IMR-90 (cell line): ENCODE results near the gene ASPA. TPM values are rescaled to one million over a fixed set of nuclear protein-coding genes. Genes with fewer than 3 reads are reported as not detected.

Experiments
- ATAC-seq: fragments of 200-7000 bp; cut with Tn5 transposase; 2 replicates; pipeline ENCODE4 v1.9.1; 2020; ENCODE audit warnings: low read depth, mild to moderate bottlenecking, moderate library complexity
- BruUV-seq: library from RNA; stranded (reverse); fragments of 400-500 nt; replicated peaks from 2 replicates; lab custom pipeline; 2021; lab: Mats Ljungman, UMichigan
- CTCF ChIA-PET: fragments of 300-600 bp; formaldehyde crosslinking; extraction: SDS; loops from one replicate; lab custom pipeline; 2021; ENCODE audit warnings: antibody characterized with exemption; lab: Yijun Ruan, JAX
- POLR2A ChIA-PET: fragments of 300-600 bp; sonication (Branson Sonifier 250); formaldehyde crosslinking; loops from one replicate; lab custom pipeline; 2022; ENCODE audit warnings: antibody characterized with exemption; ENCODE audit not compliant: unreplicated experiment; lab: Charles Lee
- DNase-seq: peaks from one replicate; pipeline ENCODE4 v3.0.0; 2013
- H2AFZ ChIP-seq: replicated peaks from 2 replicates; pipeline ENCODE3; 2013; ENCODE audit warnings: low read length, mild to moderate bottlenecking; ENCODE audit not compliant: poor library complexity
- H2AK5ac ChIP-seq: 2 replicates; pipeline ENCODE4 v1.6.1; 2013; ENCODE audit warnings: low read depth, low read length, inconsistent platforms
- H2AK9ac ChIP-seq: replicated peaks from 2 replicates; pipeline ENCODE3; 2013; ENCODE audit warnings: mild to moderate bottlenecking, low read depth, low read length, moderate library complexity; ENCODE audit not compliant: poor library complexity
- H2BK120ac ChIP-seq: 2 replicates; pipeline ENCODE4 v1.6.1; 2013; ENCODE audit warnings: low read depth, low read length, inconsistent platforms
- H2BK15ac ChIP-seq: 3 replicates; pipeline ENCODE4 v1.6.1; 2013; ENCODE audit warnings: low read depth, low read length, inconsistent platforms
- H2BK20ac ChIP-seq: 2 replicates; pipeline ENCODE4 v1.6.1; 2013; ENCODE audit warnings: low read depth, mild to moderate bottlenecking, inconsistent platforms, low read length, moderate library complexity
- H2BK5ac ChIP-seq: 2 replicates; pipeline ENCODE4 v1.6.1; 2013; ENCODE audit warnings: mild to moderate bottlenecking, low read depth, low read length, inconsistent platforms; ENCODE audit not compliant: poor library complexity, severe bottlenecking
- H3K14ac ChIP-seq: replicated peaks from 2 replicates; pipeline ENCODE4 v1.6.1; 2013; ENCODE audit warnings: low read depth, low read length, inconsistent platforms
- H3K18ac ChIP-seq: 2 replicates; pipeline ENCODE4 v1.6.1; 2013; ENCODE audit warnings: low read depth, low read length, control low read depth
- H3K23ac ChIP-seq: 2 replicates; pipeline ENCODE4 v1.6.1; 2013; ENCODE audit warnings: low read depth, low read length, inconsistent platforms
- H3K27ac ChIP-seq: 2 replicates; pipeline ENCODE4 v1.5.1; 2013; ENCODE audit warnings: mild to moderate bottlenecking, control low read depth, low read length; ENCODE audit not compliant: insufficient read depth
- H3K27me3 ChIP-seq: 2 replicates; pipeline ENCODE4 v1.6.1; 2013; ENCODE audit warnings: low read length; ENCODE audit not compliant: control insufficient read depth, insufficient read depth
- H3K36me3 ChIP-seq: 2 replicates; pipeline ENCODE4 v1.6.1; 2013; ENCODE audit warnings: low read length, mixed read lengths; ENCODE audit not compliant: control insufficient read depth, insufficient read depth
- H3K4ac ChIP-seq: 2 replicates; pipeline ENCODE4 v1.6.1; 2013; ENCODE audit warnings: low read depth, low read length, inconsistent platforms
- H3K4me1 ChIP-seq: 2 replicates; pipeline ENCODE4 v1.6.1; 2013; ENCODE audit warnings: low read length, mixed read lengths; ENCODE audit not compliant: control insufficient read depth, insufficient read depth
- H3K4me2 ChIP-seq: 2 replicates; pipeline ENCODE4 v1.6.1; 2013; ENCODE audit warnings: low read depth, mild to moderate bottlenecking, control low read depth, low read length, moderate library complexity
- H3K4me3 ChIP-seq: 2 replicates; pipeline ENCODE4 v1.5.1; 2013; ENCODE audit warnings: low read depth, mild to moderate bottlenecking, control low read depth, low read length, moderate library complexity; ENCODE audit not compliant: insufficient read depth
- H3K56ac ChIP-seq: 2 replicates; pipeline ENCODE4 v1.6.1; 2013; ENCODE audit warnings: low read length, inconsistent platforms; ENCODE audit not compliant: insufficient read depth; ENCODE audit errors: extremely low read depth
- H3K79me1 ChIP-seq, 2 experiments: 2 replicates each; pipeline ENCODE4 v1.6.1; 2013; ENCODE audit warnings: low read length in 2 of 2, inconsistent platforms in 1 of 2, low read depth in 1 of 2
- H3K9ac ChIP-seq: 2 replicates; pipeline ENCODE4 v1.6.1; 2013; ENCODE audit warnings: low read depth, low read length, control low read depth
- H3K9me1 ChIP-seq: 2 replicates; pipeline ENCODE4 v1.6.1; 2013; ENCODE audit warnings: low read length, inconsistent platforms; ENCODE audit not compliant: insufficient read depth
- H3K9me3 ChIP-seq: 2 replicates; pipeline ENCODE4 v1.6.1; 2013; ENCODE audit warnings: low read length; ENCODE audit not compliant: control insufficient read depth, insufficient read depth
- H4K20me1 ChIP-seq: 2 replicates; pipeline ENCODE4 v1.6.1; 2013; ENCODE audit warnings: low read length, inconsistent platforms; ENCODE audit not compliant: insufficient read depth
- H4K5ac ChIP-seq: 2 replicates; pipeline ENCODE4 v1.6.1; 2013; ENCODE audit warnings: mild to moderate bottlenecking, low read depth, low read length, control low read depth
- H4K8ac ChIP-seq, 2 experiments: 2 replicates each; pipeline ENCODE4 v1.6.1; 2013; ENCODE audit warnings: low read depth in 2 of 2, low read length in 2 of 2, control low read depth in 1 of 2, inconsistent platforms in 1 of 2
- H4K91ac ChIP-seq: 2 replicates; pipeline ENCODE4 v1.6.1; 2013; ENCODE audit warnings: low read depth, low read length, inconsistent platforms; ENCODE audit not compliant: insufficient read depth
- BHLHE40 ChIP-seq: fragments of 150-350 bp; IDR thresholded peaks from 2 replicates; pipeline ENCODE4 v1.6.1; 2016; ENCODE audit warnings: mild to moderate bottlenecking, low read depth, low read length
- CEBPB ChIP-seq: IDR thresholded peaks from 2 replicates; pipeline ENCODE4 v1.6.1; 2012; ENCODE audit warnings: low read depth, low read length, improper control_type of control experiment
- FOS ChIP-seq: fragments of 150-350 bp; IDR thresholded peaks from 2 replicates; pipeline ENCODE4 v1.6.1; 2016; ENCODE audit warnings: low read depth, low read length
- MAZ ChIP-seq: IDR thresholded peaks from 2 replicates; pipeline ENCODE4 v1.6.1; 2012; ENCODE audit warnings: low read depth, mild to moderate bottlenecking, low read length, improper control_type of control experiment, moderate library complexity, borderline replicate concordance
- MXI1 ChIP-seq: IDR thresholded peaks from 2 replicates; pipeline ENCODE4 v1.6.1; 2012; ENCODE audit warnings: low read depth, mild to moderate bottlenecking, low read length, moderate library complexity, borderline replicate concordance
- NFE2L2 ChIP-seq: fragments of 150-350 bp; IDR thresholded peaks from 2 replicates; pipeline ENCODE4 v1.6.1; 2016; ENCODE audit warnings: low read depth, mild to moderate bottlenecking, low read length
- RAD21 ChIP-seq: IDR thresholded peaks from 2 replicates; pipeline ENCODE4 v1.6.1; 2012; ENCODE audit warnings: low read length, improper control_type of control experiment
- RCOR1 ChIP-seq: IDR thresholded peaks from 2 replicates; pipeline ENCODE4 v1.6.1; 2012; ENCODE audit warnings: mild to moderate bottlenecking, low read length, improper control_type of control experiment; ENCODE audit not compliant: insufficient replicate concordance
- RFX5 ChIP-seq: IDR thresholded peaks from 2 replicates; pipeline ENCODE4 v1.8.0; 2012; ENCODE audit warnings: low read depth, mild to moderate bottlenecking, low read length, moderate library complexity
- SMC3 ChIP-seq: fragments of 150-350 bp; IDR thresholded peaks from 2 replicates; pipeline ENCODE4 v1.6.1; 2016; ENCODE audit warnings: low read depth, mild to moderate bottlenecking, antibody characterized with exemption, low read length, moderate library complexity
- WGBS, 2 experiments: methylation state at CpG; one replicate each; pipeline versions ENCODE4 v1.1.5 to v1.1.7; 2013; ENCODE audit warnings: missing lambda C conversion rate in 2 of 2; ENCODE audit not compliant: insufficient read length in 1 of 2; ENCODE audit errors: extremely low coverage in 2 of 2; 5-methylcytosine and 5-hydroxymethylcytosine counted together
- dilution Hi-C: fragments of 300-500 bp; cut with HindIII; formaldehyde crosslinking; loops from one replicate; pipeline ENCODE4 v1.14.3; 2018; ENCODE audit warnings: low sequenced_read_pairs; ENCODE audit not compliant: unreplicated experiment
- in situ Hi-C: fragments of 300-500 bp; cut with MboI; formaldehyde crosslinking; loops from 3 replicates; pipeline ENCODE4 v1.14.3; 2019; ENCODE audit warnings: low sequenced_read_pairs, inconsistent platforms, mixed read lengths
- intact Hi-C: fragments of 100-400 bp; cut with micrococcal nuclease; formaldehyde crosslinking; loops from 2 replicates; pipeline ENCODE4 v1.10.0; 2022
- polyA plus RNA-seq, 3 experiments: library from polyadenylated mRNA; depleted of rRNA; stranded (reverse); fragments of >200 nt; gene quantifications; 2 replicates each; pipeline ENCODE4 v1.2.3, GENCODE V29; 2012; ENCODE audit warnings: low replicate concordance in 1 of 3
- total RNA-seq: library from RNA; depleted of rRNA; stranded (reverse); fragments of >200 nt; gene quantifications from 2 replicates; pipeline ENCODE4 v1.2.3, GENCODE V29; 2012
- TF ChIP-seq, protein P1 (sequence below): fragments of 150-350 bp; IDR thresholded peaks from 2 replicates; pipeline ENCODE4 v1.6.1; 2017; ENCODE audit warnings: mild to moderate bottlenecking, antibody characterized with exemption, low read length, low read depth
- TF ChIP-seq, protein P2 (sequence below): fragments of 150-350 bp; IDR thresholded peaks from 2 replicates; pipeline ENCODE4 v1.6.1; 2016; ENCODE audit warnings: low read depth, mild to moderate bottlenecking, low read length, moderate library complexity, borderline replicate concordance
- TF ChIP-seq, protein P3 (sequence below): conservative IDR thresholded peaks from 2 replicates; pipeline ENCODE4 v1.5.1; 2012; ENCODE audit warnings: mild to moderate bottlenecking, low read depth, low read length, improper control_type of control experiment

Gene ASPA
- total and polyA plus RNA-seq, 2 of the 4 experiments (the other 2 are of a cell fraction): 0.02 TPM; not detected in 1

DNA sequence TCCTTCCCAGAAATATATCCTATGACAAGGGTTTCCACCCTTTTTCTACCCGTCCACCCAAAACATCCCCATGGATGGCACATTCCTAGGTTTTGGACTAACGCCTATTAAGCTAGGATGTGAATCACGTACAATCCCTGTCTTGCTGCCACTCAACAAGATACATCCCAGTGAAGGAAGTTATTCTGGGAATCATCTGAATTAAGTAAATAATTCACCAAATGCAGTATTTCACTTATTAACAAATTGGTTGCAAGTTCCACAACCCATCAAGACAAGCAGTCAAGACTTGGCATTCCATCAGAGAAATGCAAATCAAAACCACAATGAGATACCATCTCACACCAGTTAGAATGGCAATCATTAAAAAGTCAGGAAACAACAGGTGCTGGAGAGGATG is 32.1 kb downstream of the ASPA start:
- Histone ChIP-seq H3K9me3 (no peaks in the 10 kb centered on the region), H3K23ac (no peak overlapping the region), H3K56ac (no peak overlapping the region), H2BK20ac (no peak overlapping the region), H3K18ac (no peak overlapping the region), H2BK120ac (no peak overlapping the region), H3K27ac (no peak overlapping the region), H2AK5ac (no peak overlapping the region), H3K14ac (no peak overlapping the region), H4K20me1 (no peaks in the 10 kb centered on the region), H3K4ac (no peak overlapping the region), H3K4me3 (no peak overlapping the region), H3K9ac (no peak overlapping the region), H3K4me2 (no peak overlapping the region), H3K36me3 (no peaks in the 10 kb centered on the region), H3K4me1 (no peaks in the 10 kb centered on the region), H2AFZ (no peak overlapping the region), H2BK5ac (no peak overlapping the region), H3K79me1 (no peaks in the 10 kb centered on the region), H3K9me1 (no peaks in the 10 kb centered on the region), H2BK15ac (no peak overlapping the region), H2AK9ac (no peak overlapping the region), H4K5ac (no peak overlapping the region), H3K27me3 (no peaks in the 10 kb centered on the region), H4K8ac (no peak overlapping the region), H4K91ac (no peak overlapping the region)
- 80% methylated on average over 1 of the region's 3 CpGs; no CpG with 5 or more reads in 1 of the 2 experiments for WGBS, 2 experiments
- ATAC-seq (no peak), DNase-seq (no peak)
- dilution Hi-C loops: no loop called here
- intact Hi-C loops: no loop called here
- in situ Hi-C loops: no loop called here
- ChIA-PET CTCF (no interaction called here), POLR2A (no interaction called here)
- BruUV-seq: no TSS peak
- TF ChIP-seq, protein P1, sequence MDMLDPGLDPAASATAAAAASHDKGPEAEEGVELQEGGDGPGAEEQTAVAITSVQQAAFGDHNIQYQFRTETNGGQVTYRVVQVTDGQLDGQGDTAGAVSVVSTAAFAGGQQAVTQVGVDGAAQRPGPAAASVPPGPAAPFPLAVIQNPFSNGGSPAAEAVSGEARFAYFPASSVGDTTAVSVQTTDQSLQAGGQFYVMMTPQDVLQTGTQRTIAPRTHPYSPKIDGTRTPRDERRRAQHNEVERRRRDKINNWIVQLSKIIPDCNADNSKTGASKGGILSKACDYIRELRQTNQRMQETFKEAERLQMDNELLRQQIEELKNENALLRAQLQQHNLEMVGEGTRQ: no peak
- TF ChIP-seq RCOR1 (no peak), RFX5 (no peak), FOS (no peak), BHLHE40 (no peak), NFE2L2 (no peak), RAD21 (no peak), MXI1 (no peak), CEBPB (no peak), MAZ (no peak), SMC3 (no peak)
- TF ChIP-seq, protein P2, sequence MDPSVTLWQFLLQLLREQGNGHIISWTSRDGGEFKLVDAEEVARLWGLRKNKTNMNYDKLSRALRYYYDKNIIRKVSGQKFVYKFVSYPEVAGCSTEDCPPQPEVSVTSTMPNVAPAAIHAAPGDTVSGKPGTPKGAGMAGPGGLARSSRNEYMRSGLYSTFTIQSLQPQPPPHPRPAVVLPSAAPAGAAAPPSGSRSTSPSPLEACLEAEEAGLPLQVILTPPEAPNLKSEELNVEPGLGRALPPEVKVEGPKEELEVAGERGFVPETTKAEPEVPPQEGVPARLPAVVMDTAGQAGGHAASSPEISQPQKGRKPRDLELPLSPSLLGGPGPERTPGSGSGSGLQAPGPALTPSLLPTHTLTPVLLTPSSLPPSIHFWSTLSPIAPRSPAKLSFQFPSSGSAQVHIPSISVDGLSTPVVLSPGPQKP: no peak
- TF ChIP-seq, protein P3, sequence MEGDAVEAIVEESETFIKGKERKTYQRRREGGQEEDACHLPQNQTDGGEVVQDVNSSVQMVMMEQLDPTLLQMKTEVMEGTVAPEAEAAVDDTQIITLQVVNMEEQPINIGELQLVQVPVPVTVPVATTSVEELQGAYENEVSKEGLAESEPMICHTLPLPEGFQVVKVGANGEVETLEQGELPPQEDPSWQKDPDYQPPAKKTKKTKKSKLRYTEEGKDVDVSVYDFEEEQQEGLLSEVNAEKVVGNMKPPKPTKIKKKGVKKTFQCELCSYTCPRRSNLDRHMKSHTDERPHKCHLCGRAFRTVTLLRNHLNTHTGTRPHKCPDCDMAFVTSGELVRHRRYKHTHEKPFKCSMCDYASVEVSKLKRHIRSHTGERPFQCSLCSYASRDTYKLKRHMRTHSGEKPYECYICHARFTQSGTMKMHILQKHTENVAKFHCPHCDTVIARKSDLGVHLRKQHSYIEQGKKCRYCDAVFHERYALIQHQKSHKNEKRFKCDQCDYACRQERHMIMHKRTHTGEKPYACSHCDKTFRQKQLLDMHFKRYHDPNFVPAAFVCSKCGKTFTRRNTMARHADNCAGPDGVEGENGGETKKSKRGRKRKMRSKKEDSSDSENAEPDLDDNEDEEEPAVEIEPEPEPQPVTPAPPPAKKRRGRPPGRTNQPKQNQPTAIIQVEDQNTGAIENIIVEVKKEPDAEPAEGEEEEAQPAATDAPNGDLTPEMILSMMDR: no peak
